ENCODE measurements around the gene KCTD16.

GRCh38 chr5:144187699-144188294 lies 17.1 kb downstream of the KCTD16 start:
- TF ChIP-seq POLR2A (IDR thresholded peaks at IDR 0.05): no peak
- TF ChIP-seq CTCF (IDR thresholded peaks at IDR 0.05): no peak

All from heart left ventricle (tissue), 13 donors.